K562 (cell line): ENCODE data around the gene PPP1R37. TPM values are rescaled to one million over a fixed set of nuclear protein-coding genes. Genes with fewer than 3 reads are reported as not detected.

Experiments
- DMBX1 ChIP-seq: fragments of 250-450 bp; sonication (Bioruptor Pico); IDR thresholded peaks from 2 replicates; pipeline ENCODE4 v1.8.0; 2022; ENCODE audit warnings: inconsistent platforms, mild to moderate bottlenecking, moderate library complexity, borderline replicate concordance
- ETV5 ChIP-seq: sonication (generic); formaldehyde crosslinking; IDR thresholded peaks from 2 replicates; pipeline ENCODE4 v1.4.0; 2020; ENCODE audit warnings: low read depth, mild to moderate bottlenecking, missing genetic modification reagents
- HDAC6 ChIP-seq: IDR thresholded peaks from 2 replicates; pipeline ENCODE4 v1.6.1; 2012; ENCODE audit warnings: low read depth, mild to moderate bottlenecking, control low read depth, inconsistent platforms, low read length, moderate library complexity
- LARP7 ChIP-seq: fragments of 450-650 bp; IDR thresholded peaks from 2 replicates; pipeline ENCODE4 v1.6.1; 2016
- RBM34 ChIP-seq: fragments of 200-400 bp; formaldehyde crosslinking; IDR thresholded peaks from 2 replicates; pipeline ENCODE4 v1.6.1; 2018; ENCODE audit warnings: low read length, borderline replicate concordance; ENCODE audit not compliant: insufficient read depth
- ZNF12 ChIP-seq: sonication (generic); formaldehyde crosslinking; IDR thresholded peaks from 2 replicates; pipeline ENCODE4 v1.4.0; 2020; ENCODE audit warnings: mild to moderate bottlenecking, missing genetic modification reagents
- ZNF644 ChIP-seq: fragments of 200-800 bp; sonication (Bioruptor generic); IDR thresholded peaks from 2 replicates; pipeline ENCODE4 v1.6.1; 2016; ENCODE audit warnings: low read depth, missing genetic modification characterization, missing compliant biosample characterization
- ZNF717 ChIP-seq: fragments of 250-450 bp; sonication (Bioruptor Pico); IDR thresholded peaks from 2 replicates; pipeline ENCODE4 v1.5.0; 2021
- polyA plus RNA-seq, 8 experiments: library from polyadenylated mRNA; depleted of rRNA in 4 of 8; stranded (reverse) in 5 of 8; unstranded in 3 of 8; fragments of >200 nt; fragmentation: Nextera tagmentation in 2 of 8; fragmentation: Illumina TruSeq in 1 of 8; extraction: Ambion mirVana in 2 of 8; extraction: Trizol in 1 of 8; gene quantifications; 2 replicates each; pipeline versions ENCODE4 v1.2.1 to v1.2.3, GENCODE V29; 2011 to 2014; ENCODE audit warnings: inconsistent platforms in 1 of 8, missing spikeins in 1 of 8
- total RNA-seq, 7 experiments: library from RNA; depleted of rRNA in 6 of 7; stranded (reverse); fragments of >200 nt in 6 of 7; fragmentation: Illumina TruSeq in 2 of 7; extraction: Trizol in 2 of 7; gene quantifications; 2 replicates each; pipeline versions ENCODE4 v1.2.1 to v1.2.3, GENCODE V29; 2011 to 2021; ENCODE audit warnings: low replicate concordance in 1 of 7
- TF ChIP-seq, protein P1 (sequence below): sonication (generic); formaldehyde crosslinking; IDR thresholded peaks from 2 replicates; pipeline ENCODE4 v1.8.1; 2023; ENCODE audit warnings: mild to moderate bottlenecking, missing genetic modification reagents
- TF ChIP-seq, protein P2 (sequence below): fragments of 150-350 bp; IDR thresholded peaks from 2 replicates; pipeline ENCODE4 v1.6.1; 2014; ENCODE audit warnings: low read depth, mild to moderate bottlenecking, low read length, borderline replicate concordance
- TF ChIP-seq, protein P3 (sequence below): fragments of 250-450 bp; sonication (Bioruptor Pico); IDR thresholded peaks from 2 replicates; pipeline ENCODE4 v1.8.0; 2022; ENCODE audit warnings: moderate library complexity, mild to moderate bottlenecking, inconsistent platforms
- TF ChIP-seq, protein P4 (sequence below): fragments of 250-450 bp; sonication (Bioruptor Pico); IDR thresholded peaks from 2 replicates; pipeline ENCODE4 v1.4.0; 2020
- TF ChIP-seq, protein P5 (sequence below): fragments of 250-450 bp; sonication (Bioruptor Pico); IDR thresholded peaks from 2 replicates; pipeline ENCODE4 v1.9.0; 2021; ENCODE audit warnings: mild to moderate bottlenecking, inconsistent platforms

Gene PPP1R37
- total and polyA plus RNA-seq, 9 of the 15 experiments (the other 6 are each of a cell fraction or from before 2014, with no cell fraction given) = 0.04 to 20.3 (median 7.3) TPM

DNA sequence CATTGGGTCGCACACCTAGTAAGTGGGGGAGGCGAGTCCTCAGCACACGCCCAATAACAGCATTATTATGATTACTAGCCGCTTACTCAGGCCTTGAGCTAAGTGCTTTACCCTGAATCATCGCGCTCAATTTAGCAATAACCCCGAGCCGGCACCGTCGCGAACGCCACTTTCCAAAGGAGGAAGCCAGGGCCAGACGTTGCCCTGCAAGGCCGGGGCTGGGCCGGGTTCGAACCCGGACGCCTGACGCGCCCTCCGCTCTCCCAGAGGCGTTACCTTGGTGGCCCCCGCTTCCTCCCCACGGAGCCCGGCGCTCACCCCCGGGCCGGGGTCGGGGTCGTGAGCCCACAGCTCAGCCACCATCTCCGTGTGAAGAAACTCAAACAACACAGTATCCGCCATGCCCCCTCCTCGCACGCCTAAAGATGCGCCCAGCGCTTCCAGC, 84.9 kb downstream of the PPP1R37 start, which contains the start of gene TRAPPC6A (continued):
- TF ChIP-seq, protein P1, sequence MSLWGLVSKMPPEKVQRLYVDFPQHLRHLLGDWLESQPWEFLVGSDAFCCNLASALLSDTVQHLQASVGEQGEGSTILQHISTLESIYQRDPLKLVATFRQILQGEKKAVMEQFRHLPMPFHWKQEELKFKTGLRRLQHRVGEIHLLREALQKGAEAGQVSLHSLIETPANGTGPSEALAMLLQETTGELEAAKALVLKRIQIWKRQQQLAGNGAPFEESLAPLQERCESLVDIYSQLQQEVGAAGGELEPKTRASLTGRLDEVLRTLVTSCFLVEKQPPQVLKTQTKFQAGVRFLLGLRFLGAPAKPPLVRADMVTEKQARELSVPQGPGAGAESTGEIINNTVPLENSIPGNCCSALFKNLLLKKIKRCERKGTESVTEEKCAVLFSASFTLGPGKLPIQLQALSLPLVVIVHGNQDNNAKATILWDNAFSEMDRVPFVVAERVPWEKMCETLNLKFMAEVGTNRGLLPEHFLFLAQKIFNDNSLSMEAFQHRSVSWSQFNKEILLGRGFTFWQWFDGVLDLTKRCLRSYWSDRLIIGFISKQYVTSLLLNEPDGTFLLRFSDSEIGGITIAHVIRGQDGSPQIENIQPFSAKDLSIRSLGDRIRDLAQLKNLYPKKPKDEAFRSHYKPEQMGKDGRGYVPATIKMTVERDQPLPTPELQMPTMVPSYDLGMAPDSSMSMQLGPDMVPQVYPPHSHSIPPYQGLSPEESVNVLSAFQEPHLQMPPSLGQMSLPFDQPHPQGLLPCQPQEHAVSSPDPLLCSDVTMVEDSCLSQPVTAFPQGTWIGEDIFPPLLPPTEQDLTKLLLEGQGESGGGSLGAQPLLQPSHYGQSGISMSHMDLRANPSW (CRISPR knock-in tag) = peak; percentile 6; the same call in 1 of the 2 replicates
- no peak for TF ChIP-seq ZNF717
- no peak for TF ChIP-seq ZNF12 (CRISPR knock-in tag)
- no peak for TF ChIP-seq DMBX1 (CRISPR knock-in tag)
- no peak for TF ChIP-seq LARP7
- TF ChIP-seq, protein P2, sequence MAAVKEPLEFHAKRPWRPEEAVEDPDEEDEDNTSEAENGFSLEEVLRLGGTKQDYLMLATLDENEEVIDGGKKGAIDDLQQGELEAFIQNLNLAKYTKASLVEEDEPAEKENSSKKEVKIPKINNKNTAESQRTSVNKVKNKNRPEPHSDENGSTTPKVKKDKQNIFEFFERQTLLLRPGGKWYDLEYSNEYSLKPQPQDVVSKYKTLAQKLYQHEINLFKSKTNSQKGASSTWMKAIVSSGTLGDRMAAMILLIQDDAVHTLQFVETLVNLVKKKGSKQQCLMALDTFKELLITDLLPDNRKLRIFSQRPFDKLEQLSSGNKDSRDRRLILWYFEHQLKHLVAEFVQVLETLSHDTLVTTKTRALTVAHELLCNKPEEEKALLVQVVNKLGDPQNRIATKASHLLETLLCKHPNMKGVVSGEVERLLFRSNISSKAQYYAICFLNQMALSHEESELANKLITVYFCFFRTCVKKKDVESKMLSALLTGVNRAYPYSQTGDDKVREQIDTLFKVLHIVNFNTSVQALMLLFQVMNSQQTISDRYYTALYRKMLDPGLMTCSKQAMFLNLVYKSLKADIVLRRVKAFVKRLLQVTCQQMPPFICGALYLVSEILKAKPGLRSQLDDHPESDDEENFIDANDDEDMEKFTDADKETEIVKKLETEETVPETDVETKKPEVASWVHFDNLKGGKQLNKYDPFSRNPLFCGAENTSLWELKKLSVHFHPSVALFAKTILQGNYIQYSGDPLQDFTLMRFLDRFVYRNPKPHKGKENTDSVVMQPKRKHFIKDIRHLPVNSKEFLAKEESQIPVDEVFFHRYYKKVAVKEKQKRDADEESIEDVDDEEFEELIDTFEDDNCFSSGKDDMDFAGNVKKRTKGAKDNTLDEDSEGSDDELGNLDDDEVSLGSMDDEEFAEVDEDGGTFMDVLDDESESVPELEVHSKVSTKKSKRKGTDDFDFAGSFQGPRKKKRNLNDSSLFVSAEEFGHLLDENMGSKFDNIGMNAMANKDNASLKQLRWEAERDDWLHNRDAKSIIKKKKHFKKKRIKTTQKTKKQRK = no peak
- TF ChIP-seq, protein P3, sequence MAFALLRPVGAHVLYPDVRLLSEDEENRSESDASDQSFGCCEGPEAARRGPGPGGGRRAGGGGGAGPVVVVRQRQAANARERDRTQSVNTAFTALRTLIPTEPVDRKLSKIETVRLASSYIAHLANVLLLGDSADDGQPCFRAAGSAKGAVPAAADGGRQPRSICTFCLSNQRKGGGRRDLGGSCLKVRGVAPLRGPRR (CRISPR knock-in tag) = no peak
- TF ChIP-seq, protein P4, sequence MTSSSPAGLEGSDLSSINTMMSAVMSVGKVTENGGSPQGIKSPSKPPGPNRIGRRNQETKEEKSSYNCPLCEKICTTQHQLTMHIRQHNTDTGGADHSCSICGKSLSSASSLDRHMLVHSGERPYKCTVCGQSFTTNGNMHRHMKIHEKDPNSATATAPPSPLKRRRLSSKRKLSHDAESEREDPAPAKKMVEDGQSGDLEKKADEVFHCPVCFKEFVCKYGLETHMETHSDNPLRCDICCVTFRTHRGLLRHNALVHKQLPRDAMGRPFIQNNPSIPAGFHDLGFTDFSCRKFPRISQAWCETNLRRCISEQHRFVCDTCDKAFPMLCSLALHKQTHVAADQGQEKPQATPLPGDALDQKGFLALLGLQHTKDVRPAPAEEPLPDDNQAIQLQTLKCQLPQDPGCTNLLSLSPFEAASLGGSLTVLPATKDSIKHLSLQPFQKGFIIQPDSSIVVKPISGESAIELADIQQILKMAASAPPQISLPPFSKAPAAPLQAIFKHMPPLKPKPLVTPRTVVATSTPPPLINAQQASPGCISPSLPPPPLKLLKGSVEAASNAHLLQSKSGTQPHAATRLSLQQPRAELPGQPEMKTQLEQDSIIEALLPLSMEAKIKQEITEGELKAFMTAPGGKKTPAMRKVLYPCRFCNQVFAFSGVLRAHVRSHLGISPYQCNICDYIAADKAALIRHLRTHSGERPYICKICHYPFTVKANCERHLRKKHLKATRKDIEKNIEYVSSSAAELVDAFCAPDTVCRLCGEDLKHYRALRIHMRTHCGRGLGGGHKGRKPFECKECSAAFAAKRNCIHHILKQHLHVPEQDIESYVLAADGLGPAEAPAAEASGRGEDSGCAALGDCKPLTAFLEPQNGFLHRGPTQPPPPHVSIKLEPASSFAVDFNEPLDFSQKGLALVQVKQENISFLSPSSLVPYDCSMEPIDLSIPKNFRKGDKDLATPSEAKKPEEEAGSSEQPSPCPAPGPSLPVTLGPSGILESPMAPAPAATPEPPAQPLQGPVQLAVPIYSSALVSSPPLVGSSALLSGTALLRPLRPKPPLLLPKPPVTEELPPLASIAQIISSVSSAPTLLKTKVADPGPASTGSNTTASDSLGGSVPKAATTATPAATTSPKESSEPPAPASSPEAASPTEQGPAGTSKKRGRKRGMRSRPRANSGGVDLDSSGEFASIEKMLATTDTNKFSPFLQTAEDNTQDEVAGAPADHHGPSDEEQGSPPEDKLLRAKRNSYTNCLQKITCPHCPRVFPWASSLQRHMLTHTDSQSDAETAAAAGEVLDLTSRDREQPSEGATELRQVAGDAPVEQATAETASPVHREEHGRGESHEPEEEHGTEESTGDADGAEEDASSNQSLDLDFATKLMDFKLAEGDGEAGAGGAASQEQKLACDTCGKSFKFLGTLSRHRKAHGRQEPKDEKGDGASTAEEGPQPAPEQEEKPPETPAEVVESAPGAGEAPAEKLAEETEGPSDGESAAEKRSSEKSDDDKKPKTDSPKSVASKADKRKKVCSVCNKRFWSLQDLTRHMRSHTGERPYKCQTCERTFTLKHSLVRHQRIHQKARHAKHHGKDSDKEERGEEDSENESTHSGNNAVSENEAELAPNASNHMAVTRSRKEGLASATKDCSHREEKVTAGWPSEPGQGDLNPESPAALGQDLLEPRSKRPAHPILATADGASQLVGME = no peak
- TF ChIP-seq, protein P5, sequence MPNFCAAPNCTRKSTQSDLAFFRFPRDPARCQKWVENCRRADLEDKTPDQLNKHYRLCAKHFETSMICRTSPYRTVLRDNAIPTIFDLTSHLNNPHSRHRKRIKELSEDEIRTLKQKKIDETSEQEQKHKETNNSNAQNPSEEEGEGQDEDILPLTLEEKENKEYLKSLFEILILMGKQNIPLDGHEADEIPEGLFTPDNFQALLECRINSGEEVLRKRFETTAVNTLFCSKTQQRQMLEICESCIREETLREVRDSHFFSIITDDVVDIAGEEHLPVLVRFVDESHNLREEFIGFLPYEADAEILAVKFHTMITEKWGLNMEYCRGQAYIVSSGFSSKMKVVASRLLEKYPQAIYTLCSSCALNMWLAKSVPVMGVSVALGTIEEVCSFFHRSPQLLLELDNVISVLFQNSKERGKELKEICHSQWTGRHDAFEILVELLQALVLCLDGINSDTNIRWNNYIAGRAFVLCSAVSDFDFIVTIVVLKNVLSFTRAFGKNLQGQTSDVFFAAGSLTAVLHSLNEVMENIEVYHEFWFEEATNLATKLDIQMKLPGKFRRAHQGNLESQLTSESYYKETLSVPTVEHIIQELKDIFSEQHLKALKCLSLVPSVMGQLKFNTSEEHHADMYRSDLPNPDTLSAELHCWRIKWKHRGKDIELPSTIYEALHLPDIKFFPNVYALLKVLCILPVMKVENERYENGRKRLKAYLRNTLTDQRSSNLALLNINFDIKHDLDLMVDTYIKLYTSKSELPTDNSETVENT (CRISPR knock-in tag) = peak; percentile 44
- no peak for TF ChIP-seq ETV5 (CRISPR knock-in tag)
- TF ChIP-seq ZNF644 (tag) = no peak
- no peak for TF ChIP-seq RBM34
- TF ChIP-seq HDAC6 = no peak
